Endothelial cell (in vitro differentiated cells): ENCODE data around the gene LPCAT1. TPM values are rescaled to one million over a fixed set of nuclear protein-coding genes. Genes with fewer than 3 reads are reported as not detected.

Experiments
- DNase-seq: peaks from one replicate; pipeline ENCODE4 v3.0.0; 2021; ENCODE audit warnings: low spot score
- H3K27ac Mint-ChIP-seq: one replicate; pipeline ENCODE4 v1.8.0; 2021; ENCODE audit warnings: mixed read lengths, inconsistent platforms; ENCODE audit not compliant: unreplicated experiment
- H3K27me3 Mint-ChIP-seq: one replicate; pipeline ENCODE4 v1.8.0; 2021; ENCODE audit warnings: mild to moderate bottlenecking, moderate library complexity, mixed read lengths, inconsistent platforms; ENCODE audit not compliant: unreplicated experiment
- H3K36me3 Mint-ChIP-seq: one replicate; pipeline ENCODE4 v1.8.0; 2021; ENCODE audit warnings: mild to moderate bottlenecking, low read depth, mixed read lengths, inconsistent platforms; ENCODE audit not compliant: unreplicated experiment
- H3K4me1 Mint-ChIP-seq: one replicate; pipeline ENCODE4 v1.8.0; 2021; ENCODE audit warnings: mild to moderate bottlenecking, mixed read lengths, inconsistent platforms; ENCODE audit not compliant: unreplicated experiment
- H3K4me3 Mint-ChIP-seq: one replicate; pipeline ENCODE4 v1.8.0; 2021; ENCODE audit warnings: mild to moderate bottlenecking, mixed read lengths, inconsistent platforms; ENCODE audit not compliant: unreplicated experiment
- H3K9me3 Mint-ChIP-seq: one replicate; pipeline ENCODE4 v1.8.0; 2021; ENCODE audit warnings: mixed read lengths, inconsistent platforms; ENCODE audit not compliant: unreplicated experiment
- total RNA-seq: library from RNA; stranded (reverse); fragmentation: NEBNext Ultra II Directional; extraction: Animal tissue kit (Norgen Biotek cat#: 25700); gene quantifications from one replicate; pipeline ENCODE4 v1.2.1, GENCODE V29; 2021; ENCODE audit not compliant: unreplicated experiment
- TF ChIP-seq, protein P1 (sequence below): fragments of 200-600 bp; sonication (generic); IDR thresholded peaks from one replicate; pipeline ENCODE4 v1.5.0; 2021; ENCODE audit warnings: antibody characterized with exemption; ENCODE audit not compliant: unreplicated experiment

The LPCAT1 gene
- total RNA-seq, 1 donor from 2014 or later, result 81.3 TPM

DNA sequence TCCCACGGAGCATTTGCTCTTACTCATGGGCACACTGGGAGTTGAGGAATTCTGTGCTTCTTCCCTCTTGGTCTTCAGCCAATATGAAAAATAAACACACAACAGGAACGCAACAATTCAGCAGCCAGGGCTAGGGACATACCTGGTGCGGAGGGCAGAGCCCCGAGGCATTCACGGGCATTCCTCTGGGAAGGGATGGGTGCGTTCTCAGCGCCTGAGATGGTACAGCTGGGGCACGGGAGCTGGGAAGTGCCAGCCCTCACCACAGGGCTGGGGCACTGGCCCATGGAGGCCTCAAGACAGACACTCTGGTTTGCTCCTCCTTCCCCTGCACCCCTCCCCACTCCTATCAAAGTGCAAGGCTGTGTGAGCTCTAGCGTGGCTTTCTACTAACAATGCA lies 80.6 kb downstream of the LPCAT1 start:
- Mint-ChIP-seq H3K27ac (no peak overlapping the region), H3K9me3 (peaks cover 3% of the 10 kb centered on the region), H3K4me3 (no peak overlapping the region), H3K36me3 (peaks cover 11% of the 10 kb centered on the region), H3K4me1 (peaks cover 6% of the 10 kb centered on the region), H3K27me3 (peaks cover 20% of the 10 kb centered on the region)
- TF ChIP-seq, protein P1, sequence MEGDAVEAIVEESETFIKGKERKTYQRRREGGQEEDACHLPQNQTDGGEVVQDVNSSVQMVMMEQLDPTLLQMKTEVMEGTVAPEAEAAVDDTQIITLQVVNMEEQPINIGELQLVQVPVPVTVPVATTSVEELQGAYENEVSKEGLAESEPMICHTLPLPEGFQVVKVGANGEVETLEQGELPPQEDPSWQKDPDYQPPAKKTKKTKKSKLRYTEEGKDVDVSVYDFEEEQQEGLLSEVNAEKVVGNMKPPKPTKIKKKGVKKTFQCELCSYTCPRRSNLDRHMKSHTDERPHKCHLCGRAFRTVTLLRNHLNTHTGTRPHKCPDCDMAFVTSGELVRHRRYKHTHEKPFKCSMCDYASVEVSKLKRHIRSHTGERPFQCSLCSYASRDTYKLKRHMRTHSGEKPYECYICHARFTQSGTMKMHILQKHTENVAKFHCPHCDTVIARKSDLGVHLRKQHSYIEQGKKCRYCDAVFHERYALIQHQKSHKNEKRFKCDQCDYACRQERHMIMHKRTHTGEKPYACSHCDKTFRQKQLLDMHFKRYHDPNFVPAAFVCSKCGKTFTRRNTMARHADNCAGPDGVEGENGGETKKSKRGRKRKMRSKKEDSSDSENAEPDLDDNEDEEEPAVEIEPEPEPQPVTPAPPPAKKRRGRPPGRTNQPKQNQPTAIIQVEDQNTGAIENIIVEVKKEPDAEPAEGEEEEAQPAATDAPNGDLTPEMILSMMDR, result no peak
- DNase-seq, result no peak

DNA sequence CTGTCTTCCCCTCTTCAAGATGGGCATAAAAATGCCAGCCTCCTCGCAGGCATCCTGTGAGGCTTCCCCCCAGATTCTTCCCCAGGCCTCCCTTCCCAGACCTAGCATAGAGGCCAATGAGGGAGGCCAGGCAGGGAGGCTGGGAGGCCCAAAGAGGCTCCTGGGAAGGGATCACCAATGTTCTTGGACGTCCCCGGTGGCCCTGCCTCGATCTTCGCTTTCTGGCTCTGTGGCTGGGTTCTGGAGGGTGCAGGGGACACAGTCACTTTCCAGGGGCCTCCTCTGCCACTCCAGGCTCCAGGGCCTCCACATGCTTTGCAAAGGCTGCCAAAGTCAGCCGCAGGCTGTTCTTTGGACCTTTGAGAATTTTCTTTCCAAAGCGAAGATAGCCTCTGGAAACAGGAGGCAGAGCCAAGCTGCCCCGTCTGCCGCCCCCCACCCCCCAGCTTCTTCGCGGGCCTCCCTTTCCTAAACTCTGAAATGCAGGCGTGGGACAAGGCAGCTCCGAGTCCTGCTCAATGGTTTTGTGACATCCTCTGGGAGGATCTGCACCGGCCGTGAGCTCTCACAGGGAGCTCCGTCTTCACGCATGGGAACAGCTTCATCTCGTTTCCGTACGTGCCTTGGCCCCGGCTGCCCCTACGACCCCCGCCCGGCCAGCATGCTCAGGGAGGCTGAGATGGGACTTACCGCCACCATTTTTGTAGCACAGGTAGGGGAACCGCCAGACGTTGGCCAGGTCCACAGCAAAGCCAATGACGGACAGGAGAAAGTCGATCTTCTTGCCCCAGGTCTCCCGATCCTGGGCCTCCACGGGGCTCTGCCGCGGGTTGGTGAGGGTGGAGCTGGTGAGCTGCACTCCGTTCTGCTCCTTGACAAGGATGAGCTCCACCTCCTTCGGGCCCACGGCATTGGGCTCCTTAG lies 81.3 kb downstream of the LPCAT1 start:
- no peak for DNase-seq
- Mint-ChIP-seq H3K4me1 (peaks cover 10% of the 10 kb centered on the region), H3K36me3 (peaks cover 11% of the 10 kb centered on the region), H3K27me3 (peaks cover 17% of the 10 kb centered on the region), H3K9me3 (peaks cover 3% of the 10 kb centered on the region), H3K4me3 (no peak overlapping the region), H3K27ac (no peak overlapping the region)
- TF ChIP-seq, protein P1, result no peak

DNA sequence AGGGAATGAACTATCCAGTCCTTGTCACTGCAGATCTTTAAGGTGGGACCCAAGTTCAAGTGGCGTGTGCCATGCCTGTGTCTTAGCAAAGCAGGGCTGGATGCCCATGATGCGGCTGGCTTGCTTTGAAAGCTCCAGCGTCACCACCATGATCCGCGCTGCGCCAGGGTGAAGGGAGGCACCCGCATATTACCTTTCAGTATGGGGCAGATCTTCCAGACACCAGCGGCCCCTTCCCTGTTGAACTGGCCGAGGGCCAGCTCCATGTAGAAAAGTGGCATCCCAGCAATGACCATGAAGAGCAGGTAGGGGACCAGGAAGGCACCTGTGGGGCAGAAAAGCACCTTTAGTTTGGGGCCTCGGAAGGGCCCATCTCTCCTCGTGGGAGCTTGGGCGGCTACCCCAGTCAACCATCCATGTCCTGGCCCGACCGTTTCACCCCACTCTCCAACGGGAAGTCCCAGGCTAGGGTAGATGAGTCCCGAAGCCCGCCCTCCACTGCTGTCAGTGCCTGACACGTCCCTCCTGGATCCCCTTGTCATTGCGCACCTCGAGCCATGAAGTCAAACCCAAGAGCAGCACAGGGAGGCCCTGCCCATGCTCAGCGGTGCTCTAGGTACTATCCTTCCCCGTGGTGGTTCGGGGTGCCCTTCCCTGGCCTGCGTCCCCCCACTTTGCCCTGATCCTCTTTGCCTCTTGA lies 82.4 kb downstream of the LPCAT1 start:
- peaks cover 10% of the 10 kb centered on the region for H3K4me1 Mint-ChIP-seq
- peaks cover 17% of the 10 kb centered on the region for H3K27me3 Mint-ChIP-seq
- H3K27ac Mint-ChIP-seq, result no peak overlapping the region
- peaks cover 11% of the 10 kb centered on the region for H3K36me3 Mint-ChIP-seq
- H3K4me3 Mint-ChIP-seq, result no peak overlapping the region
- no peak for DNase-seq
- TF ChIP-seq, protein P1, result no peak
- peaks cover 3% of the 10 kb centered on the region for H3K9me3 Mint-ChIP-seq

DNA sequence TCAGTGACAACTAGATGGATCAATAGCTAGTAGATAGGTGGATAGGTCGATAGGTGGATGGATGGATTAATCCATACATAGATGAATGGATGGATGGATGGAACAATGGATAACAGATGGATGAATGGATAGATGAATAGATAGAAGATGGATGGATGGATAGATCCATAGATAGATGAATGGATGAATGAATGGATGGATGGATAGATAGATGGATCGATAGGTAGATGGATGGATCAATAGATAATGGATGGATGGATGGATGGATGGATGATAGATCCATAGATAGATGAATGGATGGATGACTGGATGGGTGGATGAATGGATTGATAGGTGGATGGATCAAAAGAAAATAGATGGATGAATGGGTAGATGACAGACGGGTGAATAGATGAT lies 83.7 kb downstream of the LPCAT1 start:
- TF ChIP-seq, protein P1, result no peak
- H3K27ac Mint-ChIP-seq, result peak overlapping the region; percentile 16
- H3K4me1 Mint-ChIP-seq, result peaks cover 10% of the 10 kb centered on the region
- H3K4me3 Mint-ChIP-seq, result peak overlapping the region; percentile 13
- peaks cover 3% of the 10 kb centered on the region for H3K9me3 Mint-ChIP-seq
- H3K27me3 Mint-ChIP-seq, result peaks cover 17% of the 10 kb centered on the region
- H3K36me3 Mint-ChIP-seq, result peaks cover 11% of the 10 kb centered on the region
- no peak for DNase-seq
